Transverse colon (tissue), 3 donors: ENCODE data around the gene B3GALT5.

Source experiments
- CTCF ChIP-seq, 5 experiments: fragments of 200-600 bp in 3 of 5; fragments of 450-650 bp in 2 of 5; sonication (generic) in 3 of 5; IDR thresholded peaks; 1 replicate in 2 of 5; 2 replicates in 3 of 5; pipeline ENCODE4 v1.5.1; 2016 to 2017; ENCODE audit warnings: antibody characterized with exemption in 5 of 5, inconsistent platforms in 3 of 5, mild to moderate bottlenecking in 2 of 5, moderate library complexity in 1 of 5
- POLR2A ChIP-seq: fragments of 450-650 bp; IDR thresholded peaks from one replicate; pipeline ENCODE4 v1.6.1; 2016; ENCODE audit warnings: antibody characterized with exemption, mild to moderate bottlenecking, moderate library complexity

- TF ChIP-seq CTCF (IDR thresholded peaks at IDR 0.05) (no peak), POLR2A (no peak)
Observed at GRCh38 chr21:39567180-39567972, 45.4 kb upstream of the B3GALT5 start.
